CD14-positive monocyte (primary cell): ENCODE results near the gene MUS81. TPM values are rescaled to one million over a fixed set of nuclear protein-coding genes. Genes with fewer than 3 reads are reported as not detected.

Experiments
- DNase-seq, 3 donors: peaks; one replicate each; pipeline ENCODE4 v3.0.0-alpha.2; 2011 to 2022
- H2AFZ ChIP-seq: 2 replicates; pipeline ENCODE4 v1.6.0; 2012; ENCODE audit warnings: mild to moderate bottlenecking, low read depth, low read length, inconsistent platforms; ENCODE audit not compliant: insufficient read depth, poor library complexity, severe bottlenecking
- H3K27ac ChIP-seq, 2 donors: 1 replicate in 1 of 2; 2 replicates in 1 of 2; pipeline ENCODE4 v1.5.1; 2012 to 2013; ENCODE audit warnings: low read length in 2 of 2, control low read depth in 1 of 2, inconsistent platforms in 1 of 2, low read depth in 1 of 2, mild to moderate bottlenecking in 1 of 2
- H3K27me3 ChIP-seq, 2 donors: one replicate each; pipeline versions ENCODE4 v1.6.0 to v1.6.1; 2011 to 2013; ENCODE audit warnings: low read length in 2 of 2; ENCODE audit not compliant: control insufficient read depth in 2 of 2, insufficient read depth in 2 of 2
- H3K36me3 ChIP-seq, 2 donors: replicated peaks in 1 of 2; 1 replicate in 1 of 2; 2 replicates in 1 of 2; pipeline versions ENCODE4 v1.5.1 to v1.6.1; 2012 to 2013; ENCODE audit warnings: low read length in 2 of 2, control low read depth in 1 of 2, inconsistent platforms in 1 of 2, mild to moderate bottlenecking in 1 of 2; ENCODE audit not compliant: insufficient read depth in 2 of 2, control insufficient read depth in 1 of 2
- H3K4me1 ChIP-seq, 2 donors: 1 replicate in 1 of 2; 2 replicates in 1 of 2; pipeline versions ENCODE4 v1.5.1 to v1.6.1; 2012 to 2013; ENCODE audit warnings: low read length in 2 of 2, control low read depth in 1 of 2, inconsistent platforms in 1 of 2, mild to moderate bottlenecking in 1 of 2, moderate library complexity in 1 of 2; ENCODE audit not compliant: insufficient read depth in 2 of 2, control insufficient read depth in 1 of 2
- H3K4me2 ChIP-seq: replicated peaks from 2 replicates; pipeline ENCODE3; 2012; ENCODE audit warnings: low read length, moderate library complexity, mild to moderate bottlenecking; ENCODE audit not compliant: poor library complexity, severe bottlenecking; ENCODE audit errors: extremely low read depth
- H3K4me3 ChIP-seq, 3 experiments: fragments of 200-600 bp in 1 of 3; sonication (generic) in 1 of 3; replicated peaks in 1 of 3; 1 replicate in 2 of 3; 2 replicates in 1 of 3; pipeline ENCODE4 v1.5.1; 2011 to 2013; ENCODE audit warnings: low read length in 3 of 3, mild to moderate bottlenecking in 3 of 3, control low read depth in 2 of 3, low read depth in 2 of 3, inconsistent platforms in 1 of 3, moderate library complexity in 1 of 3
- H3K79me2 ChIP-seq: 2 replicates; pipeline ENCODE4 v1.6.0; 2012; ENCODE audit warnings: mild to moderate bottlenecking, control low read depth, inconsistent platforms, low read length, moderate library complexity; ENCODE audit not compliant: insufficient read depth
- H3K9ac ChIP-seq: 2 replicates; pipeline ENCODE4 v1.6.0; 2017; ENCODE audit warnings: low read length, mild to moderate bottlenecking; ENCODE audit not compliant: insufficient read depth, poor library complexity, severe bottlenecking
- H3K9me3 ChIP-seq, 2 donors: replicated peaks in 1 of 2; 1 replicate in 1 of 2; 2 replicates in 1 of 2; pipeline versions ENCODE4 v1.5.1 to v1.6.1; 2012 to 2013; ENCODE audit warnings: low read length in 2 of 2, control low read depth in 1 of 2; ENCODE audit not compliant: control insufficient read depth in 1 of 2, insufficient read depth in 1 of 2
- H4K20me1 ChIP-seq: 2 replicates; pipeline ENCODE4 v1.6.0; 2012; ENCODE audit warnings: mild to moderate bottlenecking, low read length, control low read depth, moderate library complexity; ENCODE audit not compliant: insufficient read depth
- H3K27ac Mint-ChIP-seq, 7 donors: one replicate each; pipeline ENCODE4 v1.8.0; 2020; ENCODE audit warnings: mild to moderate bottlenecking in 7 of 7, mixed read lengths in 7 of 7, moderate library complexity in 6 of 7, inconsistent platforms in 2 of 7
- H3K27me3 Mint-ChIP-seq, 3 donors: one replicate each; pipeline ENCODE4 v1.8.0; 2021 to 2022; ENCODE audit warnings: low read depth in 3 of 3, mild to moderate bottlenecking in 3 of 3, mixed read lengths in 3 of 3, moderate library complexity in 3 of 3, inconsistent platforms in 1 of 3
- H3K36me3 Mint-ChIP-seq, 2 donors: one replicate each; pipeline ENCODE4 v1.8.0; 2020; ENCODE audit warnings: mixed read lengths in 2 of 2, inconsistent platforms in 1 of 2, mild to moderate bottlenecking in 1 of 2
- H3K4me1 Mint-ChIP-seq: one replicate; pipeline ENCODE4 v1.8.0; 2020; ENCODE audit warnings: mild to moderate bottlenecking, mixed read lengths
- H3K4me3 Mint-ChIP-seq, 2 donors: one replicate each; pipeline ENCODE4 v1.8.0; 2020; ENCODE audit warnings: mild to moderate bottlenecking in 2 of 2, mixed read lengths in 2 of 2, moderate library complexity in 1 of 2
- H3K9me3 Mint-ChIP-seq, 7 donors: one replicate each; pipeline ENCODE4 v1.8.0; 2020 to 2022; ENCODE audit warnings: mixed read lengths in 7 of 7, mild to moderate bottlenecking in 6 of 7, moderate library complexity in 6 of 7, inconsistent platforms in 2 of 7
- WGBS: methylation state at CpG from one replicate; pipeline ENCODE4 v1.1.5; 2013; ENCODE audit warnings: missing lambda C conversion rate; ENCODE audit not compliant: insufficient coverage; 5-methylcytosine and 5-hydroxymethylcytosine counted together
- intact Hi-C, 2 donors: fragments of 100-400 bp; cut with micrococcal nuclease; formaldehyde crosslinking; loops; one replicate each; pipeline versions ENCODE4 v1.15.0 to v1.15.1; 2023
- polyA plus RNA-seq, 3 donors: library from polyadenylated mRNA; depleted of rRNA in 1 of 3; unstranded in 2 of 3; stranded (reverse) in 1 of 3; fragments of 300-500 nt in 2 of 3; fragments of >200 nt in 1 of 3; fragmentation: Illumina TruSeq in 2 of 3; gene quantifications; 1 replicate in 2 of 3; 2 replicates in 1 of 3; pipeline ENCODE4 v1.2.3, GENCODE V29; 2012 to 2021
- TF ChIP-seq, protein P1 (sequence below): fragments of 200-600 bp; IDR thresholded peaks from one replicate; pipeline ENCODE4 v1.8.0; 2022; ENCODE audit warnings: antibody characterized with exemption, mild to moderate bottlenecking

MUS81 gene
- polyA plus RNA-seq, 3 donors: 15.0 to 87.5 (median 16.4) TPM

DNA sequence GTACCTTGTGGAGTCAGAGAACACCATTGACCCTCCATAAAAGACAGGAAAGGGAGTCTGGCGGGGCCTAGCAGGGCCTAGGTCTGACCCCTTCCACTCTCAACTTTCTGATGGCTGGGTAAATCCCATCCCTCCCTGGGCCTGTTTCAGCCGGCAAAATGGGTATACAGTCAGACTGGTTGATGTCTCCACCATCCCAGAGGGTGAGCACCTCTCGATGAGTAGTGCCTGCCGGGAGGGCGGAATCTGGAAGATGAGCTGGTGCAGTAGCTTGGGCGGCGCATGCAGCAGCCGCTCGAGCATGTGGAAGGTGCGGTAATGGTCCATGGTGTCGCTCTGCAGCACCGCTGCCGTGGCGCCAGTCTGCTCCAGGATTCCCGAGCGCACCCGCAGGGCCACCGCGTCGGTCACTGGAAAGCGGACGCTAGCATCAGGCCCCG lies 27.5 kb downstream of the MUS81 start:
- Histone ChIP-seq H2AFZ (peak overlapping the region; percentile 84), H3K9me3 (no peaks in the 10 kb centered on the region), H3K27ac (peak overlapping the region; percentile 88 to 95), H3K36me3 (peaks cover 28 to 39% of the 10 kb centered on the region in 2 donors), H3K4me2 (peak overlapping the region; percentile 93), H3K4me3 (peak overlapping the region; percentile 63 to 82 (median 69)), H3K4me1 (peaks cover 51 to 75% of the 10 kb centered on the region in 2 donors), H3K79me2 (peaks cover 45% of the 10 kb centered on the region), H4K20me1 (peaks cover 18% of the 10 kb centered on the region), H3K27me3 (no peaks in the 10 kb centered on the region), H3K9ac (peak overlapping the region; percentile 65)
- Mint-ChIP-seq H3K27me3 (peaks cover 0 to 7% (median 0%) of the 10 kb centered on the region in 3 donors), H3K4me1 (peaks cover 57% of the 10 kb centered on the region), H3K4me3 (peak overlapping the region; percentile 95 to 99), H3K27ac (peak overlapping the region; percentile 98 to 100 (median 99)), H3K36me3 (peaks cover 44 to 51% of the 10 kb centered on the region in 2 donors), H3K9me3 (peaks cover 0 to 2% (median 0%) of the 10 kb centered on the region in 7 donors)
- intact Hi-C loops: loop anchor here (1.0 to 5.0 kb wide), 4 partner anchors 35 to 176 kb away; partner anchors contain the start of gene SART1 (in 1 of the 2)
- TF ChIP-seq, protein P1, sequence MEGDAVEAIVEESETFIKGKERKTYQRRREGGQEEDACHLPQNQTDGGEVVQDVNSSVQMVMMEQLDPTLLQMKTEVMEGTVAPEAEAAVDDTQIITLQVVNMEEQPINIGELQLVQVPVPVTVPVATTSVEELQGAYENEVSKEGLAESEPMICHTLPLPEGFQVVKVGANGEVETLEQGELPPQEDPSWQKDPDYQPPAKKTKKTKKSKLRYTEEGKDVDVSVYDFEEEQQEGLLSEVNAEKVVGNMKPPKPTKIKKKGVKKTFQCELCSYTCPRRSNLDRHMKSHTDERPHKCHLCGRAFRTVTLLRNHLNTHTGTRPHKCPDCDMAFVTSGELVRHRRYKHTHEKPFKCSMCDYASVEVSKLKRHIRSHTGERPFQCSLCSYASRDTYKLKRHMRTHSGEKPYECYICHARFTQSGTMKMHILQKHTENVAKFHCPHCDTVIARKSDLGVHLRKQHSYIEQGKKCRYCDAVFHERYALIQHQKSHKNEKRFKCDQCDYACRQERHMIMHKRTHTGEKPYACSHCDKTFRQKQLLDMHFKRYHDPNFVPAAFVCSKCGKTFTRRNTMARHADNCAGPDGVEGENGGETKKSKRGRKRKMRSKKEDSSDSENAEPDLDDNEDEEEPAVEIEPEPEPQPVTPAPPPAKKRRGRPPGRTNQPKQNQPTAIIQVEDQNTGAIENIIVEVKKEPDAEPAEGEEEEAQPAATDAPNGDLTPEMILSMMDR: no peak
- 5% methylated on average over 21 of the region's 23 CpGs for WGBS
- DNase-seq: peak in 1 of 3 donors; percentile 51

DNA sequence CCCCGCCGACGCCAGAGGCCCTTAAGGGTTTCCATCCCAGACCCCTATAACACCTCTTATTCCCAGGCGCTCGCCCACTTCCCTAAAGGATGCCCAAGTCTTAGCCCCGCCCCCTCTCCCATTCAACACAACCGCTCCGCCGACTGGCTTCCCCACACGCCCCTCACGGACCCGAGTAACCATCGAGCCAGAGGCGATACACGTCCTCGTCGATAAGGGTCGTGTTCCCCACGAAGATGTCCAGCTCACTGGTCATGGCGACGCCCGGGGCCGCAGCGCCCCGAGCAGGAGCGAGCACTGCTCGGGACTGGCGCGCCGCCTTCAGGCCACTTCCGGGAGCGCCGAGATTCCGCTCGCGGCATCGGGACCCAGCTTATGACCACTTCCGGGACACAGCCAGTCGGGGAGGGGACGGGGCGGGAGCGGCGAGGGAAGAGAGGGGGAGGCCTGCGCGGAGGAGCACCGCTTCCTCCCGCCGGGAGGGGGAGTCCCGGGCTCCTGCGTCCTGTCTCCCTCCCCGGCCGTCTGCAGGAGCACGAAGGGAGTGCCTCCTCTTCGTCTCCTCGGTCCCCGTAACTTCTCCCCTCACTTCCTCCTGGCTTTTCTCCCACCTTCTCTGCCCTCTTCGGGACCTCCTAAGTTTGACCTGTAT lies 28.1 kb downstream of the MUS81 start, which contains the start of gene FIBP:
Gene FIBP (minus strand): TSS at position 309 of the 652 bp plus-strand sequence. CDS start 53 bp downstream, at position 256.
- Histone ChIP-seq H3K27ac (peak within 1 kb of the TSS; percentile 88 to 95), H3K27me3 (no peaks in the 10 kb centered on the region), H2AFZ (peak within 1 kb of the TSS; percentile 84), H3K4me3 (peak within 1 kb of the TSS; percentile 63 to 82 (median 69)), H3K36me3 (peaks cover 23 to 34% of the 10 kb centered on the region in 2 donors), H4K20me1 (peaks cover 23% of the 10 kb centered on the region), H3K79me2 (peaks cover 50% of the 10 kb centered on the region), H3K4me1 (peaks cover 57 to 81% of the 10 kb centered on the region in 2 donors), H3K9me3 (no peaks in the 10 kb centered on the region), H3K4me2 (peak within 1 kb of the TSS; percentile 93), H3K9ac (peak within 1 kb of the TSS; percentile 65)
- peak within 1 kb of the TSS; percentile 98 to 100 (median 99) for H3K27ac Mint-ChIP-seq
- 0% methylated on average over 49 of the region's 57 CpGs for WGBS
- DNase-seq: peak; percentile 95 to 97 (median 97)
- TF ChIP-seq, protein P1: peak; percentile 95
- peak within 1 kb of the TSS; percentile 95 to 99 for H3K4me3 Mint-ChIP-seq
- intact Hi-C loops: loop anchor here (1.0 to 5.0 kb wide), 4 partner anchors 34 to 177 kb away; partner anchors contain the start of gene SART1 (in 1 of the 2)
- H3K9me3 Mint-ChIP-seq: peaks cover 0 to 2% (median 0%) of the 10 kb centered on the region in 7 donors
- peaks cover 63% of the 10 kb centered on the region for H3K4me1 Mint-ChIP-seq
- peaks cover 38 to 46% of the 10 kb centered on the region in 2 donors for H3K36me3 Mint-ChIP-seq
- H3K27me3 Mint-ChIP-seq: peaks cover 0 to 7% (median 0%) of the 10 kb centered on the region in 3 donors
